NCI-H774 (cell line): Measurements from ENCODE around the gene OPN5.
"Not testable (repeated sequence)": the region's sequence is repeated elsewhere in the genome, so short reads cannot be mapped to it uniquely, and the experiment has no call there.

Experiments
- DNase-seq: peaks from one replicate; lab custom pipeline; 2025; lab: John Stamatoyannopoulos, UW

Gene OPN5

GRCh38 chr6:47781732-47782131 lies at the start of gene OPN5:
TSS of gene OPN5 (plus strand) at chr6:47782032. CDS start at chr6:47782067, 35 bp downstream.
- DNase-seq, result no peak

- DNase-seq, result peak; percentile 4
Measured at GRCh38 chr6:47733879-47734558, 47.8 kb upstream of the OPN5 start.

- no peak for DNase-seq
Measured at GRCh38 chr6:47734831-47735481, 46.9 kb upstream of the OPN5 start.

- DNase-seq, result no peak
Measured at GRCh38 chr6:47736083-47736700, 45.6 kb upstream of the OPN5 start.

- no peak for DNase-seq
Measured at GRCh38 chr6:47737406-47737805, 44.4 kb upstream of the OPN5 start.

- no peak for DNase-seq
Measured at GRCh38 chr6:47740714-47741113, 41.1 kb upstream of the OPN5 start.

GRCh38 chr6:47741807-47742206 lies 40.0 kb upstream of the OPN5 start:
- no peak for DNase-seq

- DNase-seq, result no peak
Measured at GRCh38 chr6:47743744-47744143, 38.1 kb upstream of the OPN5 start.

- DNase-seq, result not testable (repeated sequence)
Measured at GRCh38 chr6:47745269-47745668, 36.6 kb upstream of the OPN5 start.

GRCh38 chr6:47749757-47750156 lies 32.1 kb upstream of the OPN5 start:
- DNase-seq, result no peak

- no peak for DNase-seq
Measured at GRCh38 chr6:47752801-47753200, 29.0 kb upstream of the OPN5 start.

GRCh38 chr6:47759364-47759763 lies 22.5 kb upstream of the OPN5 start:
- no peak for DNase-seq

- DNase-seq, result no peak
Measured at GRCh38 chr6:47762502-47762901, 19.3 kb upstream of the OPN5 start.

GRCh38 chr6:47766445-47766844 lies 15.4 kb upstream of the OPN5 start:
- DNase-seq, result no peak

GRCh38 chr6:47767102-47767501 lies 14.7 kb upstream of the OPN5 start:
- no peak for DNase-seq

GRCh38 chr6:47769982-47770381 lies 11.8 kb upstream of the OPN5 start:
- DNase-seq, result no peak

GRCh38 chr6:47772359-47772758 lies 9.5 kb upstream of the OPN5 start:
- no peak for DNase-seq

GRCh38 chr6:47773005-47773404 lies 8.8 kb upstream of the OPN5 start:
- DNase-seq, result no peak

- peak; percentile 67 for DNase-seq
Measured at GRCh38 chr6:47780510-47781356, 1.1 kb upstream of the OPN5 start.

GRCh38 chr6:47785182-47785581 lies 3.4 kb downstream of the OPN5 start:
- no peak for DNase-seq

GRCh38 chr6:47787620-47788497 lies 6.0 kb downstream of the OPN5 start:
- peak; percentile 70 for DNase-seq
